ENCODE data around the gene ZNF841.

DNA sequence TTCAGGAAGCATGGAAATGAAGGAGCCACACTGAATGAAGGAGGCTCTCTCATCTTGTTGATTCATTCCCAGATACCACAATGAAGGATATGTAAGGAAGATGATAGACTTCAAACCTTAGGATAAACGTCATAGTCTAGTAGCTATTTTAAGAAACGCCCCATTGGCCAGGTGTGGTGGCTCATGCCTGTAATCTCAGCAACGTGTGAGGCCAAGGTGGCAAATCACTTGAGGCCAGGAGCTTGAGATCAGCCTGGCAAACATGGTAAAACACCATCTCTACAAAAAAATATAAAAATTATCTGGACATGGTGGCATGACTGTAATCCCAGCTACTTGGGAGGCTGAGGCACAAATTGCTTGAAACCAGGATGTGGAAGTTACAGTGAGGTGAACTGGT, 17.1 kb upstream of the ZNF841 start:
- TF ChIP-seq POLR2AphosphoS5 (IDR thresholded peaks at IDR 0.05) (no peak), CTCF (IDR thresholded peaks at IDR 0.05) (no peak), EP300 (IDR thresholded peaks at IDR 0.05) (no peak), POLR2A (IDR thresholded peaks at IDR 0.05) (no peak)
